Neural progenitor cell (in vitro differentiated cells): Measurements from ENCODE around the gene FKBP3. TPM values are rescaled to one million over a fixed set of nuclear protein-coding genes. Genes with fewer than 3 reads are reported as not detected.

Experiments used
- DNase-seq: peaks from one replicate; pipeline ENCODE4 v3.0.0-alpha.2; 2016; ENCODE audit warnings: low spot score
- H2AFZ ChIP-seq: fragments of 200-600 bp; sonication (generic); replicated peaks from 2 replicates; pipeline ENCODE4 v1.6.1; 2016; ENCODE audit warnings: antibody characterized with exemption
- H3F3A ChIP-seq: fragments of 200-600 bp; sonication (generic); 2 replicates; pipeline ENCODE4 v1.6.1; 2016; ENCODE audit warnings: antibody characterized with exemption, low read depth
- H3K27ac ChIP-seq: fragments of 200-600 bp; sonication (generic); 2 replicates; pipeline ENCODE4 v1.5.1; 2016; ENCODE audit warnings: mild to moderate bottlenecking
- H3K27me3 ChIP-seq: fragments of 200-600 bp; sonication (generic); 2 replicates; pipeline ENCODE4 v1.6.1; 2016; ENCODE audit warnings: mild to moderate bottlenecking, moderate library complexity
- H3K36me3 ChIP-seq: fragments of 200-600 bp; sonication (generic); 2 replicates; pipeline ENCODE4 v1.5.1; 2016
- H3K4me1 ChIP-seq: fragments of 200-600 bp; sonication (generic); 2 replicates; pipeline ENCODE4 v1.6.1; 2016; ENCODE audit warnings: mixed run types
- H3K4me2 ChIP-seq: fragments of 200-600 bp; sonication (generic); 2 replicates; pipeline ENCODE4 v1.6.1; 2016
- H3K4me3 ChIP-seq: fragments of 200-600 bp; sonication (generic); 2 replicates; pipeline ENCODE4 v1.5.1; 2016
- H3K79me2 ChIP-seq: fragments of 200-600 bp; sonication (generic); 2 replicates; pipeline ENCODE4 v1.6.1; 2016; ENCODE audit warnings: low read depth
- H3K9ac ChIP-seq: fragments of 200-600 bp; sonication (generic); 2 replicates; pipeline ENCODE4 v1.6.1; 2016
- H3K9me3 ChIP-seq: fragments of 200-600 bp; sonication (generic); 2 replicates; pipeline ENCODE4 v1.5.1; 2016; ENCODE audit warnings: low read depth
- H4K20me1 ChIP-seq: fragments of 200-600 bp; sonication (generic); 2 replicates; pipeline ENCODE4 v1.6.1; 2016; ENCODE audit warnings: low read depth
- H3K27ac Mint-ChIP-seq: 3 replicates; pipeline ENCODE4 v1.8.0; 2021; ENCODE audit warnings: mixed read lengths
- H3K27me3 Mint-ChIP-seq: 2 replicates; pipeline ENCODE4 v1.8.0; 2022; ENCODE audit warnings: low read depth, mild to moderate bottlenecking, inconsistent platforms, moderate library complexity, mixed read lengths; ENCODE audit not compliant: insufficient read depth
- H3K36me3 Mint-ChIP-seq: 3 replicates; pipeline ENCODE4 v1.8.0; 2021; ENCODE audit warnings: mixed read lengths
- H3K4me1 Mint-ChIP-seq: 3 replicates; pipeline ENCODE4 v1.8.0; 2021; ENCODE audit warnings: mixed read lengths
- H3K4me3 Mint-ChIP-seq: 3 replicates; pipeline ENCODE4 v1.8.0; 2021; ENCODE audit warnings: mild to moderate bottlenecking, moderate library complexity, mixed read lengths
- H3K9me3 Mint-ChIP-seq: 3 replicates; pipeline ENCODE4 v1.8.0; 2020; ENCODE audit warnings: mixed read lengths
- EZH2 ChIP-seq: fragments of 200-600 bp; sonication (generic); IDR thresholded peaks from 2 replicates; pipeline ENCODE4 v1.6.1; 2017; ENCODE audit warnings: antibody characterized with exemption, mild to moderate bottlenecking, moderate library complexity
- EZH2phosphoT487 ChIP-seq: fragments of 200-600 bp; sonication (generic); IDR thresholded peaks from 2 replicates; pipeline ENCODE4 v1.6.1; 2017; ENCODE audit warnings: antibody characterized with exemption
- total RNA-seq: library from RNA; depleted of rRNA; stranded (reverse); fragments of >200 nt; gene quantifications from 2 replicates; pipeline ENCODE4 v1.2.3, GENCODE V29; 2015; ENCODE audit warnings: low replicate concordance
- TF ChIP-seq, protein P1 (sequence below): fragments of 200-600 bp; sonication (generic); IDR thresholded peaks from 2 replicates; pipeline ENCODE4 v1.5.1; 2017; ENCODE audit warnings: antibody characterized with exemption, mild to moderate bottlenecking

FKBP3 gene
- total RNA-seq, 1 donor from 2014 or later = 209 TPM

GRCh38 chr14:45177076-45177475 lies 42.8 kb upstream of the FKBP3 start:
- no peaks in the 10 kb centered on the region for H3K4me1 ChIP-seq
- Mint-ChIP-seq H3K9me3 (no peaks in the 10 kb centered on the region), H3K27me3 (no peaks in the 10 kb centered on the region), H3K4me3 (no peak overlapping the region), H3K27ac (no peak overlapping the region), H3K36me3 (no peaks in the 10 kb centered on the region), H3K4me1 (no peaks in the 10 kb centered on the region)
- no peak overlapping the region for H2AFZ ChIP-seq
- no peak for TF ChIP-seq EZH2
- TF ChIP-seq EZH2phosphoT487 = no peak
- TF ChIP-seq, protein P1, sequence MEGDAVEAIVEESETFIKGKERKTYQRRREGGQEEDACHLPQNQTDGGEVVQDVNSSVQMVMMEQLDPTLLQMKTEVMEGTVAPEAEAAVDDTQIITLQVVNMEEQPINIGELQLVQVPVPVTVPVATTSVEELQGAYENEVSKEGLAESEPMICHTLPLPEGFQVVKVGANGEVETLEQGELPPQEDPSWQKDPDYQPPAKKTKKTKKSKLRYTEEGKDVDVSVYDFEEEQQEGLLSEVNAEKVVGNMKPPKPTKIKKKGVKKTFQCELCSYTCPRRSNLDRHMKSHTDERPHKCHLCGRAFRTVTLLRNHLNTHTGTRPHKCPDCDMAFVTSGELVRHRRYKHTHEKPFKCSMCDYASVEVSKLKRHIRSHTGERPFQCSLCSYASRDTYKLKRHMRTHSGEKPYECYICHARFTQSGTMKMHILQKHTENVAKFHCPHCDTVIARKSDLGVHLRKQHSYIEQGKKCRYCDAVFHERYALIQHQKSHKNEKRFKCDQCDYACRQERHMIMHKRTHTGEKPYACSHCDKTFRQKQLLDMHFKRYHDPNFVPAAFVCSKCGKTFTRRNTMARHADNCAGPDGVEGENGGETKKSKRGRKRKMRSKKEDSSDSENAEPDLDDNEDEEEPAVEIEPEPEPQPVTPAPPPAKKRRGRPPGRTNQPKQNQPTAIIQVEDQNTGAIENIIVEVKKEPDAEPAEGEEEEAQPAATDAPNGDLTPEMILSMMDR = no peak
- H3F3A ChIP-seq = no peaks in the 10 kb centered on the region
- no peaks in the 10 kb centered on the region for H3K9me3 ChIP-seq
- no peaks in the 10 kb centered on the region for H4K20me1 ChIP-seq
- peaks cover 16% of the 10 kb centered on the region for H3K36me3 ChIP-seq
- no peak overlapping the region for H3K4me3 ChIP-seq
- H3K9ac ChIP-seq = no peak overlapping the region
- no peak overlapping the region for H3K4me2 ChIP-seq
- H3K27ac ChIP-seq = no peak overlapping the region
- no peaks in the 10 kb centered on the region for H3K79me2 ChIP-seq
- no peaks in the 10 kb centered on the region for H3K27me3 ChIP-seq
- no peak for DNase-seq

GRCh38 chr14:45169906-45170305 lies 35.6 kb upstream of the FKBP3 start:
- peaks cover 5% of the 10 kb centered on the region for H3K36me3 Mint-ChIP-seq
- H3K4me2 ChIP-seq = no peak overlapping the region
- no peaks in the 10 kb centered on the region for H3K9me3 ChIP-seq
- peaks cover 2% of the 10 kb centered on the region for H3K27me3 Mint-ChIP-seq
- H4K20me1 ChIP-seq = no peaks in the 10 kb centered on the region
- no peak overlapping the region for H3K27ac Mint-ChIP-seq
- H3F3A ChIP-seq = no peaks in the 10 kb centered on the region
- H3K4me1 Mint-ChIP-seq = no peaks in the 10 kb centered on the region
- no peak for DNase-seq
- no peaks in the 10 kb centered on the region for H3K79me2 ChIP-seq
- H3K4me1 ChIP-seq = no peaks in the 10 kb centered on the region
- no peaks in the 10 kb centered on the region for H3K9me3 Mint-ChIP-seq
- no peak for TF ChIP-seq EZH2
- TF ChIP-seq, protein P1 = no peak
- TF ChIP-seq EZH2phosphoT487 = no peak
- H3K4me3 ChIP-seq = no peak overlapping the region
- H2AFZ ChIP-seq = no peak overlapping the region
- H3K27me3 ChIP-seq = no peaks in the 10 kb centered on the region
- no peak overlapping the region for H3K4me3 Mint-ChIP-seq
- no peak overlapping the region for H3K9ac ChIP-seq
- H3K27ac ChIP-seq = no peak overlapping the region
- peaks cover 8% of the 10 kb centered on the region for H3K36me3 ChIP-seq

DNA sequence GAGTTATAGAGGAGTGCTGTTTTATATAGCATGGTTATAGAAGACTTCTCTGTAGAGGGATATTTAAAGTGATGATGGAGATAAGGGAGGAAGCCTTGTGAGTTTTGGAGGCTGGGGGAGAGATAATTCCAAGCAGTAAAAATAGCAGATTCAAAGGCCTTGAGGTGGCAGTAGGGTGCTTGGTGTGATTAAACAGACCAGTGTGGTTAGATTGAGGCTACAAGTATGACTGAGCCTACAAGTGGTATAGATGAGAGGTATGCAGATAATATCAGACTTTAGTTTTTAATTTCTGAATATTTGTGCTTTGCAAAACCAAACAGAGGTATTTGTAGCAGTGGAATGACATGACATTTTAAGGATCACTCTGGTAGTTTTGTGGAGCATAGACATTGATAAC lies 21.8 kb upstream of the FKBP3 start:
- H3K27ac Mint-ChIP-seq = no peak overlapping the region
- Histone ChIP-seq H3K27me3 (no peaks in the 10 kb centered on the region), H3K79me2 (no peaks in the 10 kb centered on the region)

More for the DNA sequence above, 21.8 kb upstream of the FKBP3 start:
- no peaks in the 10 kb centered on the region for H3K4me1 ChIP-seq
- Mint-ChIP-seq H3K9me3 (no peaks in the 10 kb centered on the region), H3K36me3 (peaks cover 2% of the 10 kb centered on the region), H3K27me3 (no peaks in the 10 kb centered on the region), H3K4me1 (no peaks in the 10 kb centered on the region), H3K4me3 (no peak overlapping the region)
- no peaks in the 10 kb centered on the region for H4K20me1 ChIP-seq
- no peak overlapping the region for H2AFZ ChIP-seq
- H3K27ac ChIP-seq = no peak overlapping the region
- no peak overlapping the region for H3K9ac ChIP-seq
- TF ChIP-seq EZH2phosphoT487 = no peak
- TF ChIP-seq, protein P1 = no peak
- no peak for TF ChIP-seq EZH2
- H3K4me3 ChIP-seq = no peak overlapping the region
- no peaks in the 10 kb centered on the region for H3F3A ChIP-seq
- H3K36me3 ChIP-seq = no peaks in the 10 kb centered on the region
- H3K9me3 ChIP-seq = no peaks in the 10 kb centered on the region
- no peak overlapping the region for H3K4me2 ChIP-seq
- no peak for DNase-seq
